Hepatocyte (in vitro differentiated cells): Measurements from ENCODE around the gene ALDH4A1.

ENCODE experiments used
- EZH2 ChIP-seq: fragments of 200-600 bp; sonication (generic); IDR thresholded peaks from 2 replicates; pipeline ENCODE4 v1.6.1; 2016; ENCODE audit warnings: antibody characterized with exemption, mild to moderate bottlenecking, borderline replicate concordance
- TF ChIP-seq, protein P1 (sequence below): fragments of 200-600 bp; sonication (generic); IDR thresholded peaks from 2 replicates; pipeline ENCODE4 v1.5.1; 2016; ENCODE audit warnings: antibody characterized with exemption, mild to moderate bottlenecking; ENCODE audit not compliant: poor library complexity

- TF ChIP-seq, protein P1, sequence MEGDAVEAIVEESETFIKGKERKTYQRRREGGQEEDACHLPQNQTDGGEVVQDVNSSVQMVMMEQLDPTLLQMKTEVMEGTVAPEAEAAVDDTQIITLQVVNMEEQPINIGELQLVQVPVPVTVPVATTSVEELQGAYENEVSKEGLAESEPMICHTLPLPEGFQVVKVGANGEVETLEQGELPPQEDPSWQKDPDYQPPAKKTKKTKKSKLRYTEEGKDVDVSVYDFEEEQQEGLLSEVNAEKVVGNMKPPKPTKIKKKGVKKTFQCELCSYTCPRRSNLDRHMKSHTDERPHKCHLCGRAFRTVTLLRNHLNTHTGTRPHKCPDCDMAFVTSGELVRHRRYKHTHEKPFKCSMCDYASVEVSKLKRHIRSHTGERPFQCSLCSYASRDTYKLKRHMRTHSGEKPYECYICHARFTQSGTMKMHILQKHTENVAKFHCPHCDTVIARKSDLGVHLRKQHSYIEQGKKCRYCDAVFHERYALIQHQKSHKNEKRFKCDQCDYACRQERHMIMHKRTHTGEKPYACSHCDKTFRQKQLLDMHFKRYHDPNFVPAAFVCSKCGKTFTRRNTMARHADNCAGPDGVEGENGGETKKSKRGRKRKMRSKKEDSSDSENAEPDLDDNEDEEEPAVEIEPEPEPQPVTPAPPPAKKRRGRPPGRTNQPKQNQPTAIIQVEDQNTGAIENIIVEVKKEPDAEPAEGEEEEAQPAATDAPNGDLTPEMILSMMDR = no peak
- TF ChIP-seq EZH2 = no peak
These were observed 46.8 kb downstream of the ALDH4A1 start for GRCh38 chr1:18855573-18855972.
